HepG2 (cell line): Measurements from ENCODE around the gene NCMAP. TPM values are rescaled to one million over a fixed set of nuclear protein-coding genes. Genes with fewer than 3 reads are reported as not detected.
"Not testable (repeated sequence)": the region's sequence is repeated elsewhere in the genome, so short reads cannot be mapped to it uniquely, and the experiment has no call there.

ENCODE experiments used
- CEBPG ChIP-seq: IDR thresholded peaks from 2 replicates; pipeline ENCODE4 v1.6.1; 2016
- CREM ChIP-seq, 2 experiments: sonication (generic) in 1 of 2; formaldehyde crosslinking in 1 of 2; IDR thresholded peaks; 2 replicates each; pipeline versions ENCODE4 v1.4.0 to v1.6.1; 2016 to 2020; ENCODE audit warnings: antibody characterized with exemption in 1 of 2, mild to moderate bottlenecking in 1 of 2, missing genetic modification reagents in 1 of 2
- FOXA3 ChIP-seq: IDR thresholded peaks from 2 replicates; pipeline ENCODE4 v1.6.1; 2016; ENCODE audit warnings: missing genetic modification reagents, missing compliant biosample characterization
- HDAC1 ChIP-seq: sonication (generic); formaldehyde crosslinking; IDR thresholded peaks from 2 replicates; pipeline ENCODE4 v1.5.1; 2020; ENCODE audit warnings: mild to moderate bottlenecking, missing genetic modification reagents
- HDAC2 ChIP-seq: sonication (generic); formaldehyde crosslinking; IDR thresholded peaks from 2 replicates; pipeline ENCODE4 v1.4.0; 2020; ENCODE audit warnings: missing genetic modification reagents
- HIC2 ChIP-seq: sonication (generic); formaldehyde crosslinking; IDR thresholded peaks from 2 replicates; pipeline ENCODE4 v1.9.0; 2022; ENCODE audit warnings: low read depth, missing genetic modification reagents
- HMG20A ChIP-seq: IDR thresholded peaks from 2 replicates; pipeline ENCODE4 v1.6.1; 2016; ENCODE audit warnings: borderline replicate concordance
- KDM2A ChIP-seq: sonication (generic); formaldehyde crosslinking; IDR thresholded peaks from 2 replicates; pipeline ENCODE4 v1.4.0; 2020; ENCODE audit warnings: low read depth, missing genetic modification reagents, borderline replicate concordance
- KDM6A ChIP-seq: IDR thresholded peaks from 2 replicates; pipeline ENCODE4 v1.6.1; 2016; ENCODE audit warnings: low read depth
- KLF16 ChIP-seq, 2 experiments: sonication (generic) in 1 of 2; formaldehyde crosslinking in 1 of 2; IDR thresholded peaks; 2 replicates each; pipeline versions ENCODE4 v1.6.1 to v1.8.0; 2016 to 2023; ENCODE audit warnings: missing genetic modification reagents in 2 of 2, missing compliant biosample characterization in 1 of 2
- MED1 ChIP-seq: sonication (generic); formaldehyde crosslinking; IDR thresholded peaks from 2 replicates; pipeline ENCODE4 v1.4.0; 2020; ENCODE audit warnings: missing genetic modification reagents
- NCOA2 ChIP-seq: sonication (generic); formaldehyde crosslinking; IDR thresholded peaks from 2 replicates; pipeline ENCODE4 v1.8.0; 2022; ENCODE audit warnings: inconsistent platforms
- NR2C2 ChIP-seq: sonication (generic); formaldehyde crosslinking; IDR thresholded peaks from 2 replicates; pipeline ENCODE4 v1.4.0; 2020; ENCODE audit warnings: missing genetic modification reagents, mild to moderate bottlenecking, moderate library complexity, borderline replicate concordance
- POGK ChIP-seq: sonication (generic); formaldehyde crosslinking; conservative IDR thresholded peaks from 2 replicates; pipeline ENCODE4 v1.8.0; 2022; ENCODE audit warnings: mild to moderate bottlenecking, moderate library complexity, missing genetic modification reagents
- POGZ ChIP-seq: sonication (generic); formaldehyde crosslinking; IDR thresholded peaks from 2 replicates; pipeline ENCODE4 v1.4.0; 2020; ENCODE audit warnings: mild to moderate bottlenecking, missing genetic modification reagents
- SALL1 ChIP-seq: sonication (generic); formaldehyde crosslinking; IDR thresholded peaks from 2 replicates; pipeline ENCODE4 v1.8.0; 2022; ENCODE audit warnings: mild to moderate bottlenecking, missing genetic modification reagents
- TEAD3 ChIP-seq: optimal IDR thresholded peaks from 2 replicates; pipeline ENCODE3; 2016; ENCODE audit warnings: borderline replicate concordance
- TFDP1 ChIP-seq: IDR thresholded peaks from 2 replicates; pipeline ENCODE4 v1.6.1; 2016; ENCODE audit warnings: missing compliant biosample characterization, missing genetic modification reagents, borderline replicate concordance
- THAP11 ChIP-seq: IDR thresholded peaks from 2 replicates; pipeline ENCODE4 v1.6.1; 2016; ENCODE audit warnings: missing biosample characterization, missing genetic modification reagents
- YEATS4 ChIP-seq: sonication (generic); formaldehyde crosslinking; IDR thresholded peaks from 2 replicates; pipeline ENCODE4 v1.4.0; 2020; ENCODE audit warnings: missing genetic modification reagents, borderline replicate concordance
- ZGPAT ChIP-seq: IDR thresholded peaks from 2 replicates; pipeline ENCODE4 v1.6.1; 2016; ENCODE audit warnings: mild to moderate bottlenecking
- ZNF292 ChIP-seq: sonication (generic); formaldehyde crosslinking; IDR thresholded peaks from 2 replicates; pipeline ENCODE4 v1.8.1; 2022; ENCODE audit warnings: mild to moderate bottlenecking, low read depth, missing genetic modification reagents, borderline replicate concordance
- ZNF501 ChIP-seq: sonication (generic); formaldehyde crosslinking; IDR thresholded peaks from 2 replicates; pipeline ENCODE4 v1.5.1; 2020; ENCODE audit warnings: mild to moderate bottlenecking, moderate library complexity, missing genetic modification reagents
- ZNF883 ChIP-seq: sonication (generic); formaldehyde crosslinking; IDR thresholded peaks from 2 replicates; pipeline ENCODE4 v1.5.1; 2020; ENCODE audit warnings: mild to moderate bottlenecking, missing genetic modification reagents; ENCODE audit errors: not compliant biosample characterization
- polyA plus RNA-seq, 8 experiments: library from polyadenylated mRNA; depleted of rRNA in 3 of 8; stranded (reverse) in 7 of 8; unstranded in 1 of 8; fragments of >200 nt; fragmentation: Illumina TruSeq in 4 of 8; extraction: Trizol in 4 of 8; gene quantifications; 2 replicates each; pipeline versions ENCODE4 v1.2.1 to v1.2.3, GENCODE V29; 2011 to 2016; ENCODE audit warnings: low read depth in 4 of 8, missing spikeins in 1 of 8, mixed read lengths in 1 of 8; ENCODE audit not compliant: insufficient read depth in 1 of 8
- total RNA-seq, 5 experiments: library from RNA; depleted of rRNA; stranded (reverse); fragments of >200 nt; fragmentation: Illumina TruSeq; extraction: Trizol; gene quantifications; 2 replicates each; pipeline ENCODE4 v1.2.3, GENCODE V29; 2016; ENCODE audit warnings: low read depth in 1 of 5

NCMAP gene
- total and polyA plus RNA-seq, 2 of the 13 experiments (the other 11 are each of a cell fraction or from before 2014, with no cell fraction given): 2.7 to 20.0 TPM

GRCh38 chr1:24549210-24549609, 6.7 kb upstream of the NCMAP start (continued):
- TF ChIP-seq ZGPAT (CRISPR knock-in tag): peak; percentile 22; the same call in 1 of the 2 replicates
- peak; percentile 66; the same call in 1 of the 2 replicates for TF ChIP-seq HDAC2
- TF ChIP-seq KDM6A (CRISPR knock-in tag): 0 out of 2 replicates have a peak, but pooled peaks have one; percentile 28
- peak; percentile 82 for TF ChIP-seq ZNF292 (CRISPR knock-in tag)
- TF ChIP-seq TFDP1 (CRISPR knock-in tag): peak; percentile 27; the same call in 1 of the 2 replicates
- TF ChIP-seq YEATS4 (CRISPR knock-in tag): 0 out of 2 replicates have a peak, but pooled peaks have one; percentile 36
- TF ChIP-seq MED1 (CRISPR knock-in tag): peak; percentile 70
- TF ChIP-seq KLF16 (CRISPR knock-in tag; IDR thresholded peaks at IDR 0.05): peak in 1 of 2 experiments; percentile 44; a peak in 1 of 4 replicates
- TF ChIP-seq FOXA3 (CRISPR knock-in tag): peak; percentile 64
- TF ChIP-seq ZNF501 (CRISPR knock-in tag): peak; percentile 34; the same call in 1 of the 2 replicates
- TF ChIP-seq CREM (IDR thresholded peaks at IDR 0.05): peak; percentile 50; the same call in 1 of the 2 replicates
- TF ChIP-seq CREM (CRISPR knock-in tag; IDR thresholded peaks at IDR 0.05): not testable (repeated sequence)
- TF ChIP-seq KDM2A (CRISPR knock-in tag): peak; percentile 20; the same call in 1 of the 2 replicates
- TF ChIP-seq SALL1 (CRISPR knock-in tag): peak; percentile 81
- peak; percentile 46 for TF ChIP-seq TEAD3 (CRISPR knock-in tag)
- 0 out of 2 replicates have a peak, but pooled peaks have one; percentile 30 for TF ChIP-seq HIC2 (CRISPR knock-in tag)
- peak; percentile 68; the same call in 1 of the 2 replicates for TF ChIP-seq NR2C2
- TF ChIP-seq HMG20A (CRISPR knock-in tag): 0 out of 2 replicates have a peak, but pooled peaks have one; percentile 52
- TF ChIP-seq THAP11 (CRISPR knock-in tag): peak; percentile 58; the same call in 1 of the 2 replicates
- TF ChIP-seq ZNF883 (CRISPR knock-in tag): peak; percentile 31
- TF ChIP-seq POGK: 0 out of 2 replicates have a peak, but pooled peaks have one; percentile 43
- TF ChIP-seq CEBPG (CRISPR knock-in tag): peak; percentile 96
- TF ChIP-seq HDAC1 (CRISPR knock-in tag): 0 out of 2 replicates have a peak, but pooled peaks have one; percentile 22
- peak; percentile 56 for TF ChIP-seq NCOA2
- 0 out of 2 replicates have a peak, but pooled peaks have one; percentile 28 for TF ChIP-seq POGZ (CRISPR knock-in tag)
